Fibroblast of lung (primary cell): ENCODE data around the gene DYNLT1. TPM values are rescaled to one million over a fixed set of nuclear protein-coding genes. Genes with fewer than 3 reads are reported as not detected.
"Not testable (repeated sequence)": the region's sequence is repeated elsewhere in the genome, so short reads cannot be mapped to it uniquely, and the experiment has no call there.

Source experiments
- DNase-seq, 2 donors: peaks; one replicate each; pipeline versions ENCODE4 v3.0.0 to v3.0.0-alpha.2; 2010; ENCODE audit warnings: low read depth in 2 of 2
- H2AFZ ChIP-seq: 2 replicates; pipeline ENCODE4 v1.5.1; 2012; ENCODE audit warnings: low read length, control low read depth, inconsistent platforms
- H3K27ac ChIP-seq: 2 replicates; pipeline ENCODE4 v1.5.1; 2011; ENCODE audit warnings: low read length, control low read depth; ENCODE audit not compliant: insufficient read depth
- H3K27me3 ChIP-seq: 2 replicates; pipeline ENCODE4 v1.5.1; 2011; ENCODE audit warnings: mild to moderate bottlenecking, low read length; ENCODE audit not compliant: control insufficient read depth, insufficient read depth
- H3K36me3 ChIP-seq: 2 replicates; pipeline ENCODE4 v1.5.1; 2011; ENCODE audit warnings: low read length; ENCODE audit not compliant: control insufficient read depth, insufficient read depth
- H3K4me1 ChIP-seq: 2 replicates; pipeline ENCODE4 v1.5.1; 2011; ENCODE audit warnings: low read length; ENCODE audit not compliant: control insufficient read depth, insufficient read depth; ENCODE audit errors: extremely low read depth
- H3K4me2 ChIP-seq: 2 replicates; pipeline ENCODE4 v1.5.1; 2011; ENCODE audit warnings: low read length, control low read depth; ENCODE audit not compliant: insufficient read depth; ENCODE audit errors: extremely low read depth
- H3K4me3 ChIP-seq, 4 experiments: fragments of 200-600 bp in 1 of 4; sonication (generic) in 1 of 4; replicated peaks in 1 of 4; 2 replicates each; pipeline ENCODE4 v1.5.1; 2011 to 2016; ENCODE audit warnings: low read length in 4 of 4, low read depth in 3 of 4, mild to moderate bottlenecking in 3 of 4, control low read depth in 2 of 4, inconsistent platforms in 1 of 4, mixed read lengths in 1 of 4; ENCODE audit not compliant: insufficient read depth in 1 of 4; ENCODE audit errors: control extremely low read depth in 1 of 4
- H3K79me2 ChIP-seq: 2 replicates; pipeline ENCODE4 v1.5.1; 2012; ENCODE audit warnings: mild to moderate bottlenecking, low read length, inconsistent platforms; ENCODE audit not compliant: control insufficient read depth, insufficient read depth
- H3K9ac ChIP-seq: 2 replicates; pipeline ENCODE4 v1.5.1; 2011; ENCODE audit warnings: mild to moderate bottlenecking, low read length, control low read depth; ENCODE audit not compliant: insufficient read depth
- H3K9me3 ChIP-seq: 2 replicates; pipeline ENCODE4 v1.5.1; 2012; ENCODE audit warnings: low read depth, low read length; ENCODE audit not compliant: control insufficient read depth, insufficient read depth
- H4K20me1 ChIP-seq: 2 replicates; pipeline ENCODE4 v1.5.1; 2011; ENCODE audit warnings: low read length; ENCODE audit not compliant: control insufficient read depth, insufficient read depth; ENCODE audit errors: extremely low read depth
- CTCF ChIP-seq, 2 donors: IDR thresholded peaks in 1 of 2; conservative IDR thresholded peaks in 1 of 2; 1 replicate in 1 of 2; 2 replicates in 1 of 2; pipeline ENCODE4 v1.5.1; 2011 to 2012; ENCODE audit warnings: low read length in 2 of 2, control low read depth in 1 of 2, inconsistent platforms in 1 of 2, low read depth in 1 of 2, mild to moderate bottlenecking in 1 of 2
- EZH2 ChIP-seq: IDR thresholded peaks from 2 replicates; pipeline ENCODE4 v1.5.1; 2012; ENCODE audit warnings: low read length, control low read depth, mild to moderate bottlenecking; ENCODE audit errors: missing control alignments
- polyA plus RNA-seq, 2 donors: library from polyadenylated mRNA; depleted of rRNA in 1 of 2; stranded (reverse) in 1 of 2; unstranded in 1 of 2; fragments of >200 nt; gene quantifications; 2 replicates each; pipeline ENCODE4 v1.2.1, GENCODE V29; 2011 to 2012; ENCODE audit warnings: missing spikeins in 1 of 2
- total RNA-seq: library from RNA; depleted of rRNA; stranded (reverse); fragments of >200 nt; gene quantifications from 2 replicates; pipeline ENCODE4 v1.2.1, GENCODE V29; 2014

DYNLT1 gene
- total and polyA plus RNA-seq, 2 donors (not counting 1 experiment from before 2014, with no cell fraction given): 92.3 to 296 TPM

- Histone ChIP-seq H3K9me3 (no peaks in the 10 kb centered on the region), H2AFZ (no peak overlapping the region), H3K27me3 (no peaks in the 10 kb centered on the region), H3K36me3 (peaks cover 8% of the 10 kb centered on the region), H3K79me2 (peaks cover 19% of the 10 kb centered on the region), H3K4me1 (peaks cover 12% of the 10 kb centered on the region), H3K4me2 (no peak overlapping the region), H3K27ac (no peak overlapping the region), H3K4me3 (no peak overlapping the region), H4K20me1 (no peaks in the 10 kb centered on the region), H3K9ac (no peak overlapping the region)
- DNase-seq: no peak
- TF ChIP-seq CTCF (conservative IDR thresholded peaks at IDR 0.05 in 1 of 2, IDR thresholded peaks at IDR 0.05 in 1 of 2; ENCODE audit: low read depth in 1 of 2, low read length in 2 of 2) (no peak), EZH2 (no peak)
Observed at GRCh38 chr6:158634695-158635426, 9.7 kb downstream of the DYNLT1 start.

- Histone ChIP-seq H3K9ac (no peak overlapping the region), H3K4me1 (peaks cover 12% of the 10 kb centered on the region), H3K27me3 (no peaks in the 10 kb centered on the region), H4K20me1 (no peaks in the 10 kb centered on the region), H2AFZ (no peak overlapping the region), H3K4me2 (no peak overlapping the region), H3K9me3 (no peaks in the 10 kb centered on the region), H3K4me3 (no peak overlapping the region), H3K79me2 (peaks cover 5% of the 10 kb centered on the region), H3K36me3 (peaks cover 11% of the 10 kb centered on the region), H3K27ac (no peak overlapping the region)
- no peak for DNase-seq
- TF ChIP-seq EZH2: no peak
- TF ChIP-seq CTCF (conservative IDR thresholded peaks at IDR 0.05 in 1 of 2, IDR thresholded peaks at IDR 0.05 in 1 of 2; ENCODE audit: low read depth in 1 of 2, low read length in 2 of 2): no peak
Observed at GRCh38 chr6:158633127-158633526, 11.4 kb downstream of the DYNLT1 start.

- Histone ChIP-seq H3K4me2 (peak overlapping the region; percentile 55), H3K4me1 (peaks cover 12% of the 10 kb centered on the region), H3K27ac (peak overlapping the region; percentile 86), H3K36me3 (peaks cover 13% of the 10 kb centered on the region)
- not testable (repeated sequence) for H3K9me3 ChIP-seq, H3K4me3 ChIP-seq, H3K27me3 ChIP-seq, H4K20me1 ChIP-seq, H3K79me2 ChIP-seq, H2AFZ ChIP-seq, H3K9ac ChIP-seq, DNase-seq
Observed at GRCh38 chr6:158632538-158633119, 11.9 kb downstream of the DYNLT1 start.
